ENCODE measurements around the gene NIT1.

The NIT1 gene

DNA sequence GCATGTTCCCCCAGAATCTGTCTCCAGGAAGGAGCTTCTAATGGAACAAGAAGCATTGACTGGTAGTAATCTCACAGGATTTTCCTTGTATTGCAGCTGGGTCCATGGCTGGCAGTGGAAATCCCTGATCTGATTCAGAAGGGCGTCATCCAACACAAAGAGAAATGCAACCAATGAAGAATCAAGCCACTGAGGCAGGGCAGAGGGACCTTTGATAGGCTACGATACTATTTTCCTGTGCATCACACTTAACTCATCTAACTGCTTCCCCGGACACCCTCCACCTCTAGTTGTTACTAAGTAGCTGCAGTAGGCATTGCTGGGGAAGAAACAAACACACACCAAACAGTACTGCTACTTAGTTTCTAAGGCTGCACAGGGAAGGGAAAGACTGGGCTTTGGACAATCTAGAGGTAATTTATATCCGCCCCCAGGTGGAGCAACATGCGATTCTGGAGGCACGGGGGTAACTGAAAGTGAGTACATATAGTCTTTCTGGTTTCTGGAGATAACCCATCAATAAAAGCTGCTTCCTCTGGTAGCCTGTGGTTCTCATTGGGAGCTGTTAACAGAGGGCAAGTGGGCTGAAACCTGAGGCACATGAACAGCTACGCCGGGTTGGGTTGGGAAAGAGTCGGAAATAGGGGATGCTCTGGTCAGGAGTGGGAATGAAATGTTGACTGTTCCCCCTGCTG lies 40.6 kb downstream of the NIT1 start:
- no peak for DNase-seq

DNA sequence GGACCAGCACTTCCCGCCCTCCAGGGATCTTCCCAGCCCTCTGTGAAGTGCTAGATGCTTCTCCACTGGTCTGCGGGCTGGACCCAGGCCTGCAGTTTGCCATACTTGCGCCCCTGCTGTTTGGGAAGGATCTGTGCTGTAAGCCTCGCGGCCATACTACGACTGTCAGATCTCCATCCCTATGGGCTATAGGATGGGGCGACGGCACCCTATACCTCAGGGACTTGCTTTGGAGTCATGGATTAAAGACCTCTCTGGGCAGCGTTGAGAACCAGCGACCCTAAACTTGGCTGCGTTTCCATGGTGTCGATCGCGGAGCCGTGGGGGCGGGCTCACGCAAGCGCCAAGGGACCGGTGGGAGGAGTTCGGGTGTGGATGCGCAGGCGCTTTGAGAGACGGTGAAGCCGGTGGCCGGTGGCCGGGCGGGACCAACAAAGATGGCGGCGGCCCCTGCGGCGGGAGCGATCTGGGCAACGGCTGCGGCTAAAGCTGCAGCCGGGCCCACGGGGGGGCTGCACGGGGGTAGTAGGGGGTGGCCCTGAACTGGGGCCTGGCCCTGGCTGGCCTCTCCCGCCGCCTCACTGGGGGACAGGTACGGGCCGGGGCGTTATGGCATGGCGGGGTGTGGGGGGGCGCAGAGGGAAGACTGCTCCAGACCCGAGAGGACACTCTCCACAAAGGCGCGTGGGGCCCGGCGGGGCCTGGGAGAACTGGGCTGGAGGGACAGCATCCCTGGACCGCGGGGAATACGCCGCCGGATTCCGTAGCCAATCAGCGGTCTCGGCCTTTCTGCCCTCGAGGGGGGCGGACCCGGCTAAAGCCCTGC lies 41.4 kb downstream of the NIT1 start, which contains the start of gene USP21:
TSS of gene USP21 (plus strand) at position 414 of the 826 bp plus-strand sequence. CDS start 1,141 bp downstream, outside the sequence.
- DNase-seq, result peak; percentile 84

- no peak for DNase-seq
Observed at GRCh38 chr1:161159913-161160243, 42.0 kb downstream of the NIT1 start.

GRCh38 chr1:161160671-161161145 lies 42.8 kb downstream of the NIT1 start:
- DNase-seq, result no peak

GRCh38 chr1:161161652-161162051 lies 43.7 kb downstream of the NIT1 start:
- no peak for DNase-seq

GRCh38 chr1:161162052-161162451 lies 44.1 kb downstream of the NIT1 start:
- no peak for DNase-seq

DNA sequence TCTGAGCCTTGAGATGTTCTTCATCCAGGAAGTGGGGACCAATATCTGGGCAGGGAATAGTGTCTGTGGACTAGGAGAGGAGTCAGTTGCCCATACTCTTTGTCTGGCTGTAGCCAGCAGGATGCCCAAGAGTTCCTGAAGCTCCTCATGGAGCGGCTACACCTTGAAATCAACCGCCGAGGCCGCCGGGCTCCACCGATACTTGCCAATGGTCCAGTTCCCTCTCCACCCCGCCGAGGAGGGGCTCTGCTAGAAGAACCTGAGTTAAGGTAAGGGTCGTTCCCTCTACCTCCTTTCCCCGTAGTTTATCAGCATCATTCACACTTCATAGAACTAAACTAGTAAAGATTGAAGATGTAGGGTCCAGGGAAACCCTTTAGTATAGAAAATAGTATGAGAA lies 44.9 kb downstream of the NIT1 start:
- no peak for DNase-seq

- DNase-seq, result no peak
Observed at GRCh38 chr1:161163793-161164192, 45.9 kb downstream of the NIT1 start.

DNA sequence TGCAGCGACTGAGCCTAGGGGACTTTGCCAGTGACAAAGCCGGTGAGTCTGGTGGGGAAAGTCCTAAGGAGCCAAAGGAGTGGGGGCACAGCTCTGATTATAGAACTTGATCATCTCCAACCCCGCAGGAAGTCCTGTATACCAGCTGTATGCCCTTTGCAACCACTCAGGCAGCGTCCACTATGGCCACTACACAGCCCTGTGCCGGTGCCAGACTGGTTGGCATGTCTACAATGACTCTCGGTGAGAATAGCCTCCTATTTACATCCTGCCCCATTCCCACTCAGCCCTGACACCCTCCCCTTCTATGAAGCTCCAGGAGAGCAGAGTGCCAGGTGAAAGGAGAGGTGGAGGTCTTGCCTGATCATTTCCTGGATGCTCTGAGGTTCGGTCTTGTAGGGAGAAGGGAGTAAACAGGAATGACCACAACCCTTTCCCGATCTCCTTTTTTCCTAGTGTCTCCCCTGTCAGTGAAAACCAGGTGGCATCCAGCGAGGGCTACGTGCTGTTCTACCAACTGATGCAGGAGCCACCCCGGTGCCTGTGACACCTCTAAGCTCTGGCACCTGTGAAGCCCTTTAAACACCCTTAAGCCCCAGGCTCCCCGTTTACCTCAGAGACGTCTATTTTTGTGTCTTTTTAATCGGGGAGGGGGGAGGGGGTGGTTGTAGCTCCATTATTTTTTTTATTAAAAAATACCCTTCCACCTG lies 47.2 kb downstream of the NIT1 start:
- DNase-seq, result no peak

DNA sequence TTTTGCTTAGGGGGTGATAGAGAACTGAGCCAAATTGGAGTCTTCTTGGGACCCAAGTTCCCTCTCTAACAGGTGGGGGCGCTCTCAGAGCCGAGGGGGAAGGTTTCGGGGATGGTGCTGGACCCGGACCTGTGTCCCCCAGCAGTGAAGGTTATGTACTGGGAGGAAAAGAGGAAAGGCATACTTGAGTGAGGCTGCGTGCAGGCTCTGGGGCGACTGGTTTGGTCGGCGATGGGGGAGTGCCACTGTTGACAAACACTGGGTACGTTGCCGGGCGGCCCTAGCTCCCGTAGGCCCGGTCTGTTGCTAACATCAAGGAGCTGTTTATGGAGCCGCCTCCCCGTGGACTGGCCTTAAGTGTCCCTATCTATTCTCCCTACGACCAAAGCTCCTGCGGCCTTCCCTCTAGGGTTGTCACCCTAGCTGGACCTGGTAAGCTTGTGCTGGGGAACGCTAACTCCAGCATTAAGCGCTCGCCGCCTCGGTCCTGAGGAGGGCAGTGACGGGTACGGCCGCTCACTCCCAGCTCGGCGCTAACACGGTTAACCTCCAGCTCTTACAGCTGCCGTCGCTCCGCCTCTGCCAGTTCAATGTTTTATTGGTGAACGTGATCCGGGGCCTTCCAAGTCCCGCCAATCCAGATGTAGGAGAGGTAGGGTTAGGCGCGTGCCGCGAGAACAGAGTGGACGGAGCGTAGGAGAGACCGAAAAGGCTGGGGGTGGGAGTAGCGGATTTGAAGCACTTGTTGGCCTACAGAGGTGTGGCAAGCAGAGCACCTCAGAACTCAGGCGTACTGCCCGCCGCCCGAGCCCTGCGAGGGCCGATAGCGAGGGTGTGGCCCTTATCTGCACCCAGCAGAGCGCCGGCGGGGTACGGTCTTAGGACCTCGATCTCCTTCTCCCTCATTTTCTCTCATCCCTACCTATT lies 48.1 kb downstream of the NIT1 start, which contains the start of gene PPOX:
TSS of gene PPOX (plus strand) at position 685 of the 927 bp plus-strand sequence. CDS start 422 bp downstream, outside the sequence.
- peak; percentile 95 for DNase-seq

GRCh38 chr1:161166669-161167548 lies 49.0 kb downstream of the NIT1 start:
- no peak for DNase-seq

DNA sequence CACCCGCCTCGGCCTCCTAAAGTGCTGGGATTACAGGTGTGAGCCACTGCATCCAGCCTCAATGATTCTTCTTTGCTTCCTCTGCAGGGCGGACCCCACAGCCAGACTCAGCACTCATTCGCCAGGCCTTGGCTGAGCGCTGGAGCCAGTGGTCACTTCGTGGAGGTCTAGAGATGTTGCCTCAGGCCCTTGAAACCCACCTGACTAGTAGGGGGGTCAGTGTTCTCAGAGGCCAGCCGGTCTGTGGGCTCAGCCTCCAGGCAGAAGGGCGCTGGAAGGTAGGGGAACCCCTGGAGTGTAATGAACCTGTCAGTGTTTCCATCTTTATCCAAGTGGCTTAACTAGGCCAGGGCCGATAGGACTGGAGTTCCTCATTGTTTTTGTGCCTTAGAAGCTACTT lies 51.0 kb downstream of the NIT1 start:
- no peak for DNase-seq
